Esophagus squamous epithelium (tissue), 4 donors: ENCODE results near the gene SCAF8.

Experiments used
- POLR2A ChIP-seq, 4 donors: fragments of 450-650 bp; IDR thresholded peaks; one replicate each; pipeline ENCODE4 v1.6.1; 2017; ENCODE audit warnings: antibody characterized with exemption in 4 of 4, mild to moderate bottlenecking in 4 of 4, moderate library complexity in 3 of 4
- TF ChIP-seq, protein P1 (sequence below), 6 experiments: fragments of 450-650 bp in 4 of 6; fragments of 200-600 bp in 2 of 6; sonication (generic) in 2 of 6; IDR thresholded peaks; one replicate each; pipeline ENCODE4 v1.5.1; 2016 to 2019; ENCODE audit warnings: antibody characterized with exemption in 6 of 6, mild to moderate bottlenecking in 4 of 6, moderate library complexity in 4 of 6

GRCh38 chr6:154822947-154823558 lies 89.8 kb downstream of the SCAF8 start:
- TF ChIP-seq, protein P1, sequence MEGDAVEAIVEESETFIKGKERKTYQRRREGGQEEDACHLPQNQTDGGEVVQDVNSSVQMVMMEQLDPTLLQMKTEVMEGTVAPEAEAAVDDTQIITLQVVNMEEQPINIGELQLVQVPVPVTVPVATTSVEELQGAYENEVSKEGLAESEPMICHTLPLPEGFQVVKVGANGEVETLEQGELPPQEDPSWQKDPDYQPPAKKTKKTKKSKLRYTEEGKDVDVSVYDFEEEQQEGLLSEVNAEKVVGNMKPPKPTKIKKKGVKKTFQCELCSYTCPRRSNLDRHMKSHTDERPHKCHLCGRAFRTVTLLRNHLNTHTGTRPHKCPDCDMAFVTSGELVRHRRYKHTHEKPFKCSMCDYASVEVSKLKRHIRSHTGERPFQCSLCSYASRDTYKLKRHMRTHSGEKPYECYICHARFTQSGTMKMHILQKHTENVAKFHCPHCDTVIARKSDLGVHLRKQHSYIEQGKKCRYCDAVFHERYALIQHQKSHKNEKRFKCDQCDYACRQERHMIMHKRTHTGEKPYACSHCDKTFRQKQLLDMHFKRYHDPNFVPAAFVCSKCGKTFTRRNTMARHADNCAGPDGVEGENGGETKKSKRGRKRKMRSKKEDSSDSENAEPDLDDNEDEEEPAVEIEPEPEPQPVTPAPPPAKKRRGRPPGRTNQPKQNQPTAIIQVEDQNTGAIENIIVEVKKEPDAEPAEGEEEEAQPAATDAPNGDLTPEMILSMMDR (IDR thresholded peaks at IDR 0.05) = no peak
- TF ChIP-seq POLR2A (IDR thresholded peaks at IDR 0.05) = no peak
